Thymus (tissue), 14 donors: ENCODE data around the gene HS6ST3. TPM values are rescaled to one million over a fixed set of nuclear protein-coding genes. Genes with fewer than 3 reads are reported as not detected.
A peak's percentile ranks its signal among the peaks of the same experiment; 100 is the strongest.
"Not testable (repeated sequence)": the region's sequence is repeated elsewhere in the genome, so short reads cannot be mapped to it uniquely, and the experiment has no call there.

ENCODE experiments used
- DNase-seq, 9 donors: peaks; one replicate each; pipeline ENCODE4 v3.0.0-alpha.2; 2013; ENCODE audit warnings: low spot score in 9 of 9, low read depth in 6 of 9, missing footprints in 1 of 9
- H3K27ac ChIP-seq, 2 donors: one replicate each; pipeline ENCODE4 v1.5.1; 2013; ENCODE audit warnings: control low read depth in 1 of 2, low read depth in 1 of 2, low read length in 1 of 2, mild to moderate bottlenecking in 1 of 2, moderate library complexity in 1 of 2
- H3K27me3 ChIP-seq, 2 donors: one replicate each; pipeline ENCODE4 v1.5.1; 2013; ENCODE audit warnings: low read length in 1 of 2; ENCODE audit not compliant: control insufficient read depth in 2 of 2, insufficient read depth in 1 of 2
- H3K36me3 ChIP-seq, 2 donors: one replicate each; pipeline ENCODE4 v1.5.1; 2013; ENCODE audit warnings: low read length in 1 of 2, mild to moderate bottlenecking in 1 of 2, moderate library complexity in 1 of 2; ENCODE audit not compliant: control insufficient read depth in 2 of 2, insufficient read depth in 2 of 2
- H3K4me1 ChIP-seq, 2 donors: one replicate each; pipeline ENCODE4 v1.5.1; 2013; ENCODE audit warnings: low read length in 2 of 2; ENCODE audit not compliant: control insufficient read depth in 2 of 2, insufficient read depth in 2 of 2
- H3K4me3 ChIP-seq, 2 donors: one replicate each; pipeline ENCODE4 v1.5.1; 2013; ENCODE audit warnings: low read length in 2 of 2, control low read depth in 1 of 2, mild to moderate bottlenecking in 1 of 2
- H3K9me3 ChIP-seq, 2 donors: one replicate each; pipeline ENCODE4 v1.5.1; 2013; ENCODE audit warnings: low read length in 1 of 2, mild to moderate bottlenecking in 1 of 2; ENCODE audit not compliant: control insufficient read depth in 2 of 2, insufficient read depth in 1 of 2
- WGBS: extraction: QIAGEN DNeasy Blood & Tissue Kit; methylation state at CpG from one replicate; pipeline ENCODE4 v1.1.7; 2013; 5-methylcytosine and 5-hydroxymethylcytosine counted together
- long read RNA-seq, 10 donors: transcript quantifications; one replicate each; lab custom pipeline, GENCODE V29; 2026
- polyA plus RNA-seq: library from polyadenylated mRNA; stranded (reverse); fragments of 200-250 nt; gene quantifications from one replicate; pipeline ENCODE4 v1.2.3, GENCODE V29; 2013
- total RNA-seq: library from RNA; stranded (reverse); fragments of 120-200 nt; gene quantifications from one replicate; pipeline ENCODE4 v1.2.4, GENCODE V29; 2013
- donor health status: healthy.

The HS6ST3 gene
- total RNA-seq, result 0.05 TPM
- 0.07 TPM for polyA plus RNA-seq
- long read RNA-seq, donor 1, result 0 reads
- long read RNA-seq, donor 2, result 0 reads
- long read RNA-seq, donor 3, result 0 reads
- long read RNA-seq, donor 4, result 0 reads
- long read RNA-seq, donor 5, full-length matches to known transcripts, result 1 of 1 reads
- long read RNA-seq, donor 5, partial matches to known transcripts, result 0 of 1 reads
- long read RNA-seq, donor 5, other reads (novel, unspliced or antisense), result 0 of 1 reads
- long read RNA-seq, donor 6, result 0 reads
- long read RNA-seq, donor 7, full-length matches to known transcripts, result 2 of 2 reads
- long read RNA-seq, donor 7, partial matches to known transcripts, result 0 of 2 reads
- long read RNA-seq, donor 7, other reads (novel, unspliced or antisense), result 0 of 2 reads
- long read RNA-seq, donor 8, result 0 reads
- long read RNA-seq, donor 9, result 0 reads
- long read RNA-seq, donor 10, full-length matches to known transcripts, result 2 of 2 reads
- long read RNA-seq, donor 10, partial matches to known transcripts, result 0 of 2 reads
- long read RNA-seq, donor 10, other reads (novel, unspliced or antisense), result 0 of 2 reads

- Histone ChIP-seq H3K27ac (no peak within 1 kb of the TSS), H3K27me3 (peaks cover 42 to 57% of the 10 kb centered on the region in 2 donors)
Observed at GRCh38 chr13:96089749-96090239, at the start of gene HS6ST3. Gene HS6ST3, plus strand, starts transcription at chr13:96090107.

GRCh38 chr13:96041326-96042110 is 48.4 kb upstream of the HS6ST3 start:
- no peaks in the 10 kb centered on the region for H3K4me1 ChIP-seq
- no peak overlapping the region for H3K27ac ChIP-seq
- WGBS, result 93% methylated on average over 4 of the region's 4 CpGs
- H3K9me3 ChIP-seq, result peaks cover 0 to 2% of the 10 kb centered on the region in 2 donors
- H3K36me3 ChIP-seq, result no peaks in the 10 kb centered on the region
- H3K4me3 ChIP-seq, result no peak overlapping the region
- DNase-seq, result no peak
- no peaks in the 10 kb centered on the region for H3K27me3 ChIP-seq

More at GRCh38 chr13:96089749-96090239, at the start of gene HS6ST3:
- H3K4me3 ChIP-seq, result no peak within 1 kb of the TSS
- H3K9me3 ChIP-seq, result no peaks in the 10 kb centered on the region
- no peaks in the 10 kb centered on the region for H3K36me3 ChIP-seq
- no peak for DNase-seq
- H3K4me1 ChIP-seq, result no peaks in the 10 kb centered on the region
- WGBS, result 1% methylated on average over 35 of the region's 35 CpGs

DNA sequence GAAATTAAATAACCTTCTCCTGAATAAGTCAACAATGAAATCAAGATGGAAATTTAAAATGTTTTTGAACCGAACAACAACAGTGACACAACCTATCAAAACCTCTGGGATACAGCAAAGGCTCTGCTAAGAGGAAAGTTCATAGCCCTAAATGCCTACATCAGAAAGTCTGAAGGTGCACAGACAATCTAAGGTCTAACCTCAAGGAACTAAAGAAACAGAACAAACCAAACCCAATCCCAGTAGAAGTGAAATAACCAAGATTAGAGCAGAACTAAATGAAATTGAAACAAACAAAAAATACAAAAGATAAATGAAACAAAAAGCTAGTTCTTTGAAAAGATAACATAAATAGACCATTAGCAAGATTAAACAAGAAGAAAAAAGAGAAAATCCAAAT is 45.7 kb upstream of the HS6ST3 start:
- Histone ChIP-seq H3K4me1 (no peaks in the 10 kb centered on the region), H3K36me3 (no peaks in the 10 kb centered on the region), H3K4me3 (no peak overlapping the region), H3K27me3 (no peaks in the 10 kb centered on the region), H3K9me3 (peaks cover 0 to 8% of the 10 kb centered on the region in 2 donors), H3K27ac (no peak overlapping the region)
- WGBS, result 96% methylated on average over 1 of the region's 1 CpG
- DNase-seq, result no peak

DNA sequence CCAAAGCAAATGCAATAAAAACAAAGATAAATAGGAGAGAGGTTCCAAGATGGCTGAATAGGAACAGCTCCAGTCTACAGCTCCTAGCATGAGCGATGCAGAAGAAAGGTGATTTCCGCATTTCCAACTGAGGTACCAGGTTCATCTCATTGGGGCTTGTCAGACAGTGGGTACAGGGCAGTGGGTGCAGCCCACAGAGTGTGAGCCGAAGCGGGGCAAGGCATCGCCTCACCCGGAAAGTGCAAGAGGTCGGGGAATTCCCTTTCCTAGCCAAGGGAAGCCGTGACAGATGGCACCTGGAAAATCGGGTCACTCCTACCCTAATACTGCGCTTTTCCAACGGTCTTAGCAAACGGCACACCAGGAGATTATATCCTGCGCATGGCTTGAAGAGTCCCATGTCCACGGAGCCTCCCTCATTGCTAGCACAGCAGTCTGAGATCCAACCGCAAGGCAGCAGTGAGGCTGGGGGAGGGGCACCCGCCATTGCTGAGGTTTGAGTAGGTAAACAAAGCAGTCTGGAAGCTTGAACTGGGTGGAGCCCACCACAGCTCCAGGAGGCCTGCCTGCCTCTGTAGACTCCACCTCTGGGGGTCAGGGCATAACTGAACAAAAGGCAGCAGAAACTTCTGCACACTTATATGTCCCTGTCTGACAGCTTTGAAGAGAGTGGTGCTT is 43.3 kb upstream of the HS6ST3 start:
- not testable (repeated sequence) for H3K27me3 ChIP-seq, DNase-seq, H3K27ac ChIP-seq, H3K4me1 ChIP-seq, H3K36me3 ChIP-seq, H3K9me3 ChIP-seq, H3K4me3 ChIP-seq
- WGBS, result 97% methylated on average over 16 of the region's 16 CpGs

DNA sequence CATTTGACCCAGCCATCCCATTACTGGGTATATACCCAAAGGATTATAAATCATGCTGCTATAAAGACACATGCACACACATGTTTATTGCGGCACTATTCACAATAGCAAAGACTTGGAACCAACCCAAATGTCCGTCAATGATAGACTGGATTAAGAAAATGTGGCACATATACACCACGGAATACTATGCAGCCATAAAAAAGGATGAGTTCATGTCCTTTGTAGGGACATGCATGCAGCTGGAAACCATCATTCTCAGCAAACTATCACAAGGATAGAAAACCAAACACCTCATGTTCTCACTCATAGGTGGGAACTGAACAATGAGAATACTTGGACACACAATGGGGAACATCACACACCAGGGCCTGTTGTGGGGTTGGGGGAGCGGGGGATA is 39.0 kb upstream of the HS6ST3 start:
- 80% methylated on average over 4 of the region's 4 CpGs for WGBS

DNA sequence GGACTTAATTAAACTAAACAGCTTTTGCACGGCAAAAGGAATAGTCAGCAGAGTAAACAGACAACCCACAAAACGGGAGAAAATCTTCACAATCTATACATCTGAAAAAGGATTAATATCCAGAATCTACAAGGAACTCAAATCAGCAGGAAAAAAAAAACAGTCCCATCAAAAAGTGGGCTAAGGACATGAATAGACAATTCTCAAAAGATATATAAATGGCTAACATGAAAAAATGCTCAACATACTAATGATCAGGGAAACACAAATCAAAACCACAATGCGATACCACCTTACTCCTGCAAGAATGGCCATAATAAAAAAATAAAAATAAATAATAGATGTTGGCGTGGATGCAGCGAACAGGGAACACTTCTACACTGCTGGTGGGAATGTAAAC is 38.4 kb upstream of the HS6ST3 start:
- H3K27me3 ChIP-seq, result peaks cover 12 to 26% of the 10 kb centered on the region in 2 donors
- WGBS, result 97% methylated on average over 5 of the region's 5 CpGs
- not testable (repeated sequence) for DNase-seq, H3K4me3 ChIP-seq, H3K36me3 ChIP-seq, H3K27ac ChIP-seq, H3K4me1 ChIP-seq, H3K9me3 ChIP-seq

More for the DNA sequence above, 39.0 kb upstream of the HS6ST3 start:
- H3K9me3 ChIP-seq, DNase-seq, H3K4me1 ChIP-seq, H3K36me3 ChIP-seq, H3K4me3 ChIP-seq, H3K27ac ChIP-seq: not testable (repeated sequence)
- peaks cover 12 to 26% of the 10 kb centered on the region in 2 donors for H3K27me3 ChIP-seq

DNA sequence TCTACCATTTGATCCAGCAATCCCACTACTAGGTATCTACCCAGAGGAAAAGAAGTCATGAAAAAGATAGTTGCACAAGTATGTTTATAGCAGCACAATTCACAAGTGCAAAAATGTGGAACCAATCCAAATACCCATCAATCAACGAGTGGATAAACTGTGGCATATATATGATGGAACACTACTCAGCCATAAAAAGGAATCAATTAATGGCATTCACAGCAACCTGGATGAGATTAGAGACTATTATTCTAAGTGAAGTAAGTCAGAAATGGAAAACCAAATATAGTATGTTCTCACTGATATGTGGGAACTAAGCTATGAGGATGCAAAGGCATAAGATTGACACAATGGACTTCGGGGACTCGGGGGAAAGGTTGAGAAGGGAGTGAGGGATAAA is 38.0 kb upstream of the HS6ST3 start:
- 97% methylated on average over 3 of the region's 3 CpGs for WGBS
- H3K27ac ChIP-seq, H3K36me3 ChIP-seq, H3K9me3 ChIP-seq, DNase-seq, H3K4me3 ChIP-seq, H3K4me1 ChIP-seq: not testable (repeated sequence)
- H3K27me3 ChIP-seq, result peaks cover 12 to 26% of the 10 kb centered on the region in 2 donors

DNA sequence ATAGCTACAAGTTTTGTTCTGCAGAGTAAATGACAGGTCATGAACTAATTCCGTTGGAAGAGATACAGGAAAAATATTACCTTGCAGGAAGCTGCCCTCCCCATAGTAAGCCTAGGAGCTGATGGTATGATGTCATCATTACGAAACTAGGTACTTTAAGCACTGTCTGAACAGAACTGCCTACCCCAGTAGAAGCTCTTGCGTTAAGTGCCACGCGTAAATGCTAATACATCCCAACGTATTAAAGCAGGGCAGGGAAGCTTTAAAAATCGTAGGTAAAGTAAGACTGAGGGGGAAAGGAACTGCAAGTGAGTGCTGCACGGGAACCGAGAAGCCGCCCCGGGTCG is 37.3 kb upstream of the HS6ST3 start:
- peak overlapping the region; percentile 34 to 42 for H3K4me3 ChIP-seq
- no peaks in the 10 kb centered on the region for H3K36me3 ChIP-seq
- WGBS, result 5% methylated on average over 12 of the region's 12 CpGs
- H3K9me3 ChIP-seq, result no peaks in the 10 kb centered on the region
- peaks cover 12 to 26% of the 10 kb centered on the region in 2 donors for H3K27me3 ChIP-seq
- no peak overlapping the region for H3K27ac ChIP-seq
- DNase-seq, result no peak
- H3K4me1 ChIP-seq, result no peaks in the 10 kb centered on the region
